Activated CD4-positive, alpha-beta T cell treated with anti-CD3 and anti-CD28 coated beads, Interleukin-2, Interleukin-4, amounts not matched to agents 100 ng/mL and 50 ng/mL, durations not matched to agents 16 hours and 8 hours (primary cell): ENCODE data around the gene TCAP.

Source experiments
- DNase-seq: peaks from one replicate; pipeline ENCODE4 v3.0.0-alpha.2; 2020; ENCODE audit warnings: low spot score

TCAP gene

GRCh38 chr17:39651923-39652586 lies 13.1 kb upstream of the TCAP start:
- no peak for DNase-seq

- DNase-seq, result no peak
These were observed 12.4 kb upstream of the TCAP start for GRCh38 chr17:39652587-39653315.

GRCh38 chr17:39653316-39653661 lies 11.9 kb upstream of the TCAP start:
- DNase-seq, result no peak

DNA sequence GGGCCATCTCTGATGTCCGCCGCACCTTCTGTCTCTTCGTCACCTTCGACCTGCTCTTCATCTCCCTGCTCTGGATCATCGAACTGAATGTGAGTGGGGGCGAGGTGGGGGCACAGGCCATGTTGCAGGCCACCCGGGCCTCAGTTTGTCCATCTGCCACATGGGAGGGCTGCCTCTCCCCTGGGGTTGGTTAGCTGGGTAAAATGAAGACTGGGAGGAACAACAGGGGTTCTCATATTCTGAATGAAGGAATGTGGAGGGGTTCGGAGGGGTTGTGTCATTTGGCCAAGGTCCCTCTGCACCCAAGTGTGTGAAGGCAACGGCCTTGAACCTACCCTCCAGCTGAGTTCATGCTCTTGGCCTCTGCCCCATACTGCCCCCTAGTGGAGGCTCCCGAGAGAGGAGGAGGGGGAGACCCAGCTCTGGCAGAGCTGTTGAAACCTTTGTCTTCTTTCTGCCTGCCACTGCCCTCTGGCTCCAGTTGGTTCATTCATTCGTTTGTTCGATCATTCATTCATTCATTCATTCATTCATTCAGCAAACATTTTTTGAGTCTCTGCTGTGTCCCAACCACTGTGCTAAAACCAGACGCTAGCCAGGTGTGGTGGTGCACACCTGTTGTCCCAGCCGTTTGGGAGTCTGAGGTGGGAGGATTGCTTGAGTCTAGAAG lies 11.4 kb upstream of the TCAP start:
- peak; percentile 82 for DNase-seq

GRCh38 chr17:39655105-39655504 lies 10.0 kb upstream of the TCAP start:
- DNase-seq, result no peak

GRCh38 chr17:39658346-39658745 lies 6.8 kb upstream of the TCAP start:
- no peak for DNase-seq

DNA sequence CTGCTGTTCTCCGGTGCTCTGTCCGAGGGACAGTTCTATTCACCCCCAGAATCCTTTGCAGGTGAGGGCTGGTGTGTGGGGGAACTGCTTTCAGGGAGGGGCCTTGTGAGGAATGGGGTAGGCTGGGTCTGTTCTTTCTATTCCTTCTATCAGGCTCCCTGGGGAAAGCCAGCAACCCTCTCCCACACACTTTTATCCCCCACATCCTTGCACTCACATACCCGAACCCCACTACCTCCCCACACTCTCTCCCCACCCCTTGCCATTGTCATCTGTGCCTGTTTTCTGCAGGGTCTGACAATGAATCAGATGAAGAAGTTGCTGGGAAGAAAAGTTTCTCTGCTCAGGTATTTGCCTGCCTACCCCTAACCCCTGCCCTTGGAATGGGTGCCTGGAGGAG lies 6.4 kb upstream of the TCAP start:
- no peak for DNase-seq

DNA sequence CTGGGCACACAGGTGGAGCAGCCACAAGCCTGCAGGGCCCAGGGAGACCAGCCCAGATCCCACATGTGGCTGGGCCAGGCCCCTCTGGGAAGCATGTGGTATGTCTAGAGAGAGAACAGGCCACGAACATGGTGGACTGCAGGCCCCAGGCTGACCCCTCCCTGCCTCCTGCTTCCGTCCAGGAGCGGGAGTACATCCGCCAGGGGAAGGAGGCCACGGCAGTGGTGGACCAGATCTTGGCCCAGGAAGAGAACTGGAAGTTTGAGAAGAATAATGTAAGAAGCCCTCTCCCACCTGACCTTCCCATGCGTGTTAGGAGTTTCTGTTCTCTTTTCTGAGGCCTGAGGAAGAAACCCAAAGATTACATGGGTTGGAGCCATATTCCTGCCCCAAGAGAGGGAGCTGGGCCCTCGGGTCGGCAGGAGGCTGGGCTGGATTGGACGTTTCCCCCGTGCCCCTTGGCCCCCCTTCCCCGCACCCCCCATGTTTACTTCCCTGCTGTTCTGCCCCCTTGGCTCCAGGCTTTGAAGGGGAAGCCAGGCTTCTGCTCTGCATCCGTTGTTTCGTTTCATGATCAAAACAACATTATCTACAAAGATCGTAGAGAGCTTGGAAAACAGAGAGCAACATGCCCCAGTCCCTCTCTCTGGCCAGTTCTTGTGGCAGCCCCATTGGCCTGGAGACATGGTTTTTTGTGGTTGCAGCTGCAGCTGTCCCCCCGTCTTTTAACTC lies 5.7 kb upstream of the TCAP start:
- no peak for DNase-seq

DNA sequence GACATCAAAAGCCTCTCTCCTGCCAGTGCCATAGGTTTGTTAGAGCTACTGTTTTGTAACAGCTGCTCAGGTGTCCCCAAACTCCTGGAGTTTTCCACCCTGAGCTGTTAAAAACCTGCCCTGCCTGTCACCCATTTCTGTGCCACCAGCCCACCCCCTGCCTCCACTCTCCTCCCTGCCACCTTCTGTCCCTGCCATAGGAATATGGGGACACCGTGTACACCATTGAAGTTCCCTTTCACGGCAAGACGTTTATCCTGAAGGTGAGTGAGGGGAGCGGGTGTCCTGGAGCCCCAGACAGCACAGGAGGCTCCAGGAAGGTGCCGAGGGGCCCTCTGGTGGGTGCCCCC lies 5.2 kb upstream of the TCAP start:
- DNase-seq, result no peak

DNA sequence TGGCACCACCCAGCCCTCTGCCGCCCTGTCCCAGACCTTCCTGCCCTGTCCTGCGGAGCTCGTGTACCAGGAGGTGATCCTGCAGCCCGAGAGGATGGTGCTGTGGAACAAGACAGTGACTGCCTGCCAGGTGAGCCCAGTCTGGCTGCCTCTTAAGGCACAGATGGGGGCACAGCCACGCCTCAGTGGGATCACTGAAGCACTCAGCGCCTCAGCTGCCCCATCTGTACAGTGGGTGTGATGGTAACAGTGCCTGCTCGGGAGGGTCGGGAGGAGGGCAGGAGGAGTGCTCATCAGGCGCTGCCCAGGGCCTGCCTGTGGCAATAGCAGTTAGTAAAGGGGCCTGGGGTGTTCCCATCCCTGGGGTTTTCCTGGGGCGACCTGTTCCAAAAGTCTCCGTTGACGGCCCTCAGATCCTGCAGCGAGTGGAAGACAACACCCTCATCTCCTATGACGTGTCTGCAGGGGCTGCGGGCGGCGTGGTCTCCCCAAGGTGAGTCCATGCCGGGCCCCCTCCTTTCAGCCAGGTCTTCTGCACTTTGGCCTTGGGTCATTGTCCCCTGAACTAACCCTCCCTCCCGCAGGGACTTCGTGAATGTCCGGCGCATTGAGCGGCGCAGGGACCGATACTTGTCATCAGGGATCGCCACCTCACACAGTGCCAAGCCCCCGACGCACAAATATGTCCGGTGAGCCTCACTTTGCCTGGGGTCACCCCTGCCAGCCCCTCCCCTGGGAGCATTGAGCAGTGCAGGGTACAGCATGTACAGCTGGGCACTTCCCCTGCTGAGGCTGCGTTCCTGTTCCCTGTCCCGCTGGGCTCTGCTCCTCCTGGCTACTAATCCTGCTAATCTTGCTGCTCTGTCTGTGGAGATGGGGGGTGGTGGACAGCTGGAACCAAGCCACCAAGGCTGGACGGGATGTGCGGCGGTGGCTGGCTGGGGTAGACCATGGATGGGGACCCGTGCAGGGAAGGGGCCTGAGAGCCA lies 4.5 kb upstream of the TCAP start:
- no peak for DNase-seq

DNA sequence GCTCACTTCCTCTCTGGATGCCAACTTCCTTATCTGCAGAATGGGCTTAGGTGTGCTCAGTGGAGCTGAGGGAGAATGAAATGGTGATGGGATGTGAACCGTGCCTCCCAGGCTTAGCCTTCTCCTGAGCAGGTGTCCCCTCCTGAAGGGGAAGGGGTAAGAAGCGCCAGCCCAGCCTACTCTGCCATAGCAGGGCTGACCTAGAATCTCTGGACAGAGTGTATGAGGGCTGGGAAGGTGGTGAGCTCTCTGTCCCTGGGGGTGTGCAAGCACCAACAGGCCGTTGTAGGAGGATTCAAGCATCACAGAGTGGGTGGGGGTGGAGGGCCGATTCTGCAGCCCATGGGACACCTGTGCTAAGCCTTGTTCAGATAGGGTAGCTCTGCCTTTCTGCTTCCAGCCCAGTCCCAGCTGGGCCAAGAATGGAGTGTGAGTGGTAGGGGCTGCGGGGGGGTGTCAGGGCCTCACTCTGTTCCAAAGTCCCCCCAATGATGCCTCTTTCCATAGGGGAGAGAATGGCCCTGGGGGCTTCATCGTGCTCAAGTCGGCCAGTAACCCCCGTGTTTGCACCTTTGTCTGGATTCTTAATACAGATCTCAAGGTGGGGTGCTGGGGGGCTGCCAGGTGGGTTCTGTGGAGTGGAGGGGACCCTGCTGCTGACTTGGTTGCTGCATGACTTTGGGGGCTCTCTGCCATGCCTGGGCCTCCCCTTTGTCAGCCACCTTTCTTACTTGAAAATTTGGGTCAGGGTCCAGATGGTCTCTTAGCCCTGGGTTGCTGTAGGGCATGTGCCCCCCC lies 3.2 kb upstream of the TCAP start:
- no peak for DNase-seq

- no peak for DNase-seq
These were observed 2.4 kb upstream of the TCAP start for GRCh38 chr17:39662551-39663339.

DNA sequence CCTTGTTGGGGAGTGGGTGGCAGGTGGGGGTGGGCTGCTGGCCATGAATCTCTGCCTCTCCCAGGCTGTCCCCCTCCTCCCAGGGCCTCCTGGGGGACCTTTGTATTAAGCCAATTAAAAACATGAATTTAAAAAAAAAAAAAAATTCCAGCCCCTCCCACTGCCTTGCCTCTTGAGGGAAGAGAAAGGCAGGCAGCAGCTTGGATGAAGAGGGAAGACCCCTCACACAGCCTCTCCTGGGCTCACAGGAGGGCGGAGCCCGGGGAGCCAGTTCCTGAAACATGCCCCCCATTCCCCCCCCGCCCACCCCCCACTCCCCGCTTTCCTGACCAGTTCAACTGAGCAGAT lies 1.8 kb upstream of the TCAP start:
- no peak for DNase-seq

GRCh38 chr17:39663688-39664580 lies 1.2 kb upstream of the TCAP start:
- no peak for DNase-seq

- no peak for DNase-seq
These were observed 584 bp downstream of the TCAP start for GRCh38 chr17:39665642-39666224.

DNA sequence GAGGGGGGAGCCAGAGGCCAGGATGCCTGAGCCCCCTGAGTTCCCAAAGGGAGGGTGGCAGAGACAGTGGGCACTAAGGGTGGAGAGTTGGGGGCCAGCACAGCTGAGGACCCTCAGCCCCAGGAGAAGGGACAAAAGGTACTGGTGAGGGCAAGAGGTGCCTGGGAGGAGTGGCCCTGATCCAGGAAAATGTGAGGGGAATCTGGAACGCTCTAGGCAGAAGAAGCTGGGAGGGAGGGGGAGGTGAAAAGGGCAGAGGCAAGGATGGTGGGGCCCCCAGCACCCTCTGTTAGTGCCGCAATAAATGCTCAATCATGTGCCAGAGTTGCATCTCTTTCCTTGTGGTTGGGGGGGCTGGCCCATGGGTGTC lies 1.1 kb downstream of the TCAP start:
- DNase-seq, result no peak

GRCh38 chr17:39666601-39667261 lies 1.6 kb downstream of the TCAP start:
- DNase-seq, result no peak

GRCh38 chr17:39667262-39667944 lies 2.3 kb downstream of the TCAP start:
- no peak for DNase-seq
